Measurements from ENCODE around the gene C2CD2.

C2CD2 gene

DNA sequence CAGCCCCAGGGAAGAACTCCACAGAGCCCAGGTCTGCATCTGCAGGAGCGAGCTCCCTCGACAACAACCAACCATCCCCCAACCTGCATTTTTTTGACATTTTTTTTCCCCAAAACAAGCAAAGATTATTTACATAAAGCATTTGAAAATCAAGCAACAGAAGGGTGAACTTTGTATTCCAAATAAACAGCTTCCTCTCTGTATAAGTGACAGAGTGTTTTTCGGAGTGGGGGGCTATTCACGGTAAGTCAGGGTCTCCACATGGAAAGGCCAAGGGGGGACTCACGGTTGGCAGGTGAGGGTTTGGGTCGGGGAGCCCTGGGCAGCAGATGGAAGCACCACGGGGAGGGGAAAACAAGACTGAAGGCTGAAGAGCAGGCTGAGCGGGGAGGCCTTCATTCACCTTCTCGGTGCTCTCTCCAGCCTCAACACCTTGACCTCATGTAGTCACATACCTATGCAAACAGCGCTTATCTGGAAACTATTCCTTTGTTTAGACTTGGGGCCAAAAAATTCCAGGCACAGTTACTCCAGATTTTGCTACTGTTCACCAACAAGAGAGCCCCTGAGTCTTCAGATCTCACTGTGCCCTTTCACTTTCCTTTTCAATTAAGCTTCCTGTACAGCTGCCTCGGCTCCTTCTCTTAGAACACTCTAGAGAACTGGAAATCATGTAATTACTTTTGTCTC lies 27.6 kb downstream of the C2CD2 start:
- H3K4me1 ChIP-seq (ENCODE audit: control insufficient read depth, insufficient read depth, low read length) = peaks cover 7% of the 10 kb centered on the region
- no peaks in the 10 kb centered on the region for H3K27me3 ChIP-seq (ENCODE audit: control insufficient read depth, insufficient read depth, low read length)
- H3K9me3 ChIP-seq (ENCODE audit: control insufficient read depth, insufficient read depth, low read length) = no peaks in the 10 kb centered on the region
- H3K4me3 ChIP-seq (ENCODE audit: low read depth, low read length) = no peak overlapping the region
- no peak overlapping the region for H3K9ac ChIP-seq (ENCODE audit: low read depth, low read length)
- no peaks in the 10 kb centered on the region for H3K36me3 ChIP-seq (ENCODE audit: control insufficient read depth, insufficient read depth, low read length)

DNA sequence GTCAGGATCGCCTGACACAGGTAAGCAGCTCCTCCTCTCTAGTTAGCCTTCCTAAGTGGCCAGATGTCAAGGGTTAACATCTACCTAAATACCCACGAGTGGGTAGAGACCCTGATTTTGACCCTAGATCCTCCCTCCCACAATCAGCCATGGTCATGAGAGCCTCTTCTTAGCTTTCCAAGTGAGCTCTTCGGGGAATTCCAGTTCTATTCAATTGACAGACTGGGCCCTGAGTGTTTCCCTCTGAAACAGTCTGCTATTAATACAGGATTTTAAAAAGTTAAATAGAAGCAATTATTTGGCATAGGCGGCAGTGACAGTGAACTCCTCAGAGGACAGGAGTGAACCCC lies 28.1 kb downstream of the C2CD2 start:
- H3K9me3 ChIP-seq (ENCODE audit: control insufficient read depth, insufficient read depth, low read length) = no peaks in the 10 kb centered on the region
- no peak overlapping the region for H3K9ac ChIP-seq (ENCODE audit: low read depth, low read length)
- no peaks in the 10 kb centered on the region for H3K36me3 ChIP-seq (ENCODE audit: control insufficient read depth, insufficient read depth, low read length)
- peaks cover 7% of the 10 kb centered on the region for H3K4me1 ChIP-seq (ENCODE audit: control insufficient read depth, insufficient read depth, low read length)
- H3K27me3 ChIP-seq (ENCODE audit: control insufficient read depth, insufficient read depth, low read length) = no peaks in the 10 kb centered on the region
- H3K4me3 ChIP-seq (ENCODE audit: low read depth, low read length) = no peak overlapping the region

DNA sequence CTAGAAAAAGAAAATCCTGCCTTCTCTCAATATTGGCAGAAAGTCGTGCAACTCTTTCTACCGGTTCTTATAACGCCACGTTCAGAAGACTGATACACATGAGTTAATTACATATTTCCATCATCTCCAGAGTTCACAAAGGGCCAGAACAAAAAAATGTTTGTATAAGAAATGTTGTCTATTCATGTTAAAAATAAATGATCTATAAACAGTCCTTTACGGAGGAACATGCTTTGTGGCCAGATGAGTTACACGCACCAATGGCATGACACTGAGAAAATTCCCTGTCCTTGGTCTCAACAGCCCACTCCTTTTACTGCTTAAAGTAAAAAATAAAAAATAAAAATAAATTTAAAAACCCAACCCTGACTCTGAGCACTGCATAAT lies 29.5 kb downstream of the C2CD2 start:
- H3K9ac ChIP-seq (ENCODE audit: low read depth, low read length) = no peak overlapping the region
- H3K4me1 ChIP-seq (ENCODE audit: control insufficient read depth, insufficient read depth, low read length) = peaks cover 7% of the 10 kb centered on the region
- H3K36me3 ChIP-seq (ENCODE audit: control insufficient read depth, insufficient read depth, low read length) = no peaks in the 10 kb centered on the region
- no peaks in the 10 kb centered on the region for H3K27me3 ChIP-seq (ENCODE audit: control insufficient read depth, insufficient read depth, low read length)
- no peak overlapping the region for H3K4me3 ChIP-seq (ENCODE audit: low read depth, low read length)
- no peaks in the 10 kb centered on the region for H3K9me3 ChIP-seq (ENCODE audit: control insufficient read depth, insufficient read depth, low read length)

- Histone ChIP-seq H3K9ac (ENCODE audit: low read depth, low read length) (no peak overlapping the region), H3K9me3 (ENCODE audit: control insufficient read depth, insufficient read depth, low read length) (no peaks in the 10 kb centered on the region), H3K4me3 (ENCODE audit: low read depth, low read length) (no peak overlapping the region), H3K36me3 (ENCODE audit: control insufficient read depth, insufficient read depth, low read length) (no peaks in the 10 kb centered on the region), H3K27me3 (ENCODE audit: control insufficient read depth, insufficient read depth, low read length) (no peaks in the 10 kb centered on the region), H3K4me1 (ENCODE audit: control insufficient read depth, insufficient read depth, low read length) (peaks cover 7% of the 10 kb centered on the region)
Observed at GRCh38 chr21:41923631-41924367, 30.0 kb downstream of the C2CD2 start.

GRCh38 chr21:41923186-41923585 lies 30.6 kb downstream of the C2CD2 start:
- no peak overlapping the region for H3K4me3 ChIP-seq (ENCODE audit: low read depth, low read length)
- no peaks in the 10 kb centered on the region for H3K27me3 ChIP-seq (ENCODE audit: control insufficient read depth, insufficient read depth, low read length)
- H3K9me3 ChIP-seq (ENCODE audit: control insufficient read depth, insufficient read depth, low read length) = no peaks in the 10 kb centered on the region
- peaks cover 7% of the 10 kb centered on the region for H3K4me1 ChIP-seq (ENCODE audit: control insufficient read depth, insufficient read depth, low read length)
- no peaks in the 10 kb centered on the region for H3K36me3 ChIP-seq (ENCODE audit: control insufficient read depth, insufficient read depth, low read length)
- no peak overlapping the region for H3K9ac ChIP-seq (ENCODE audit: low read depth, low read length)

DNA sequence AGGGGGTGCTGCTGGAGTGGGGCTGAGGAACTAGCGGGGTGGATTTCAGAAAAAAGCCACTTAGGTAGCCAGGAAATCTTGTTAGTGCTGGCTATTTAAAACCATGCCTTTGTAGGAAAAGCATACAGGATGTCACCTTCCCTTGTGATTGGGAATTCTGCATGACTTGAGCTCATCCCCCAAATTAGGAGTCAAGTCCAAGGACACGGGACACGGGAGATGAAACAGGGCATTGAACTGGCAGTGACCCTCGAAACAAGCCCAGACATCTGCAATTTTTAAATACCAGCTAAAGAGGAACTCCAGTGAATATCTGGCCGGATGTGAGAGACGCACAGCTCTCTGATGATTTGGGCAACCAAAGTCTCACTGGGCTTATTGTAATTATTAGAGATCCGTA lies 32.8 kb downstream of the C2CD2 start:
- H3K4me3 ChIP-seq (ENCODE audit: low read depth, low read length) = no peak overlapping the region
- H3K27me3 ChIP-seq (ENCODE audit: control insufficient read depth, insufficient read depth, low read length) = no peaks in the 10 kb centered on the region
- H3K9me3 ChIP-seq (ENCODE audit: control insufficient read depth, insufficient read depth, low read length) = no peaks in the 10 kb centered on the region
- peaks cover 5% of the 10 kb centered on the region for H3K4me1 ChIP-seq (ENCODE audit: control insufficient read depth, insufficient read depth, low read length)
- H3K36me3 ChIP-seq (ENCODE audit: control insufficient read depth, insufficient read depth, low read length) = no peaks in the 10 kb centered on the region
- H3K9ac ChIP-seq (ENCODE audit: low read depth, low read length) = no peak overlapping the region

- Histone ChIP-seq H3K9me3 (ENCODE audit: control insufficient read depth, insufficient read depth, low read length) (no peaks in the 10 kb centered on the region), H3K4me1 (ENCODE audit: control insufficient read depth, insufficient read depth, low read length) (no peaks in the 10 kb centered on the region), H3K27me3 (ENCODE audit: control insufficient read depth, insufficient read depth, low read length) (no peaks in the 10 kb centered on the region), H3K9ac (ENCODE audit: low read depth, low read length) (no peak overlapping the region), H3K36me3 (ENCODE audit: control insufficient read depth, insufficient read depth, low read length) (no peaks in the 10 kb centered on the region), H3K4me3 (ENCODE audit: low read depth, low read length) (no peak overlapping the region)
Observed at GRCh38 chr21:41920476-41920875, 33.3 kb downstream of the C2CD2 start.

GRCh38 chr21:41919666-41920398 lies 34.0 kb downstream of the C2CD2 start:
- no peaks in the 10 kb centered on the region for H3K27me3 ChIP-seq (ENCODE audit: control insufficient read depth, insufficient read depth, low read length)
- H3K9me3 ChIP-seq (ENCODE audit: control insufficient read depth, insufficient read depth, low read length) = no peaks in the 10 kb centered on the region
- no peaks in the 10 kb centered on the region for H3K4me1 ChIP-seq (ENCODE audit: control insufficient read depth, insufficient read depth, low read length)
- no peaks in the 10 kb centered on the region for H3K36me3 ChIP-seq (ENCODE audit: control insufficient read depth, insufficient read depth, low read length)
- no peak overlapping the region for H3K9ac ChIP-seq (ENCODE audit: low read depth, low read length)
- no peak overlapping the region for H3K4me3 ChIP-seq (ENCODE audit: low read depth, low read length)

- no peaks in the 10 kb centered on the region for H3K27me3 ChIP-seq (ENCODE audit: control insufficient read depth, insufficient read depth, low read length)
Observed at GRCh38 chr21:41918561-41919358, 35.1 kb downstream of the C2CD2 start.

GRCh38 chr21:41917531-41917930 lies 36.3 kb downstream of the C2CD2 start:
- Histone ChIP-seq H3K4me1 (ENCODE audit: control insufficient read depth, insufficient read depth, low read length) (no peaks in the 10 kb centered on the region), H3K9ac (ENCODE audit: low read depth, low read length) (no peak overlapping the region), H3K36me3 (ENCODE audit: control insufficient read depth, insufficient read depth, low read length) (no peaks in the 10 kb centered on the region), H3K9me3 (ENCODE audit: control insufficient read depth, insufficient read depth, low read length) (no peaks in the 10 kb centered on the region), H3K4me3 (ENCODE audit: low read depth, low read length) (no peak overlapping the region), H3K27me3 (ENCODE audit: control insufficient read depth, insufficient read depth, low read length) (no peaks in the 10 kb centered on the region)

More at GRCh38 chr21:41918561-41919358, 35.1 kb downstream of the C2CD2 start:
- Histone ChIP-seq H3K36me3 (ENCODE audit: control insufficient read depth, insufficient read depth, low read length) (no peaks in the 10 kb centered on the region), H3K4me3 (ENCODE audit: low read depth, low read length) (no peak overlapping the region), H3K9ac (ENCODE audit: low read depth, low read length) (no peak overlapping the region), H3K9me3 (ENCODE audit: control insufficient read depth, insufficient read depth, low read length) (no peaks in the 10 kb centered on the region), H3K4me1 (ENCODE audit: control insufficient read depth, insufficient read depth, low read length) (no peaks in the 10 kb centered on the region)

- no peaks in the 10 kb centered on the region for H3K36me3 ChIP-seq (ENCODE audit: control insufficient read depth, insufficient read depth, low read length)
- H3K4me1 ChIP-seq (ENCODE audit: control insufficient read depth, insufficient read depth, low read length) = no peaks in the 10 kb centered on the region
- H3K9ac ChIP-seq (ENCODE audit: low read depth, low read length) = no peak overlapping the region
Observed at GRCh38 chr21:41916888-41917433, 36.9 kb downstream of the C2CD2 start.

More at GRCh38 chr21:41916888-41917433, 36.9 kb downstream of the C2CD2 start:
- Histone ChIP-seq H3K4me3 (ENCODE audit: low read depth, low read length) (no peak overlapping the region), H3K9me3 (ENCODE audit: control insufficient read depth, insufficient read depth, low read length) (no peaks in the 10 kb centered on the region), H3K27me3 (ENCODE audit: control insufficient read depth, insufficient read depth, low read length) (no peaks in the 10 kb centered on the region)
